Fibroblast of pulmonary artery (primary cell): ENCODE results near the gene STIM1.

ENCODE experiments used
- DNase-seq: peaks from one replicate; pipeline ENCODE4 v3.0.0-alpha.2; 2010; ENCODE audit warnings: low read depth
- H3K4me3 ChIP-seq: replicated peaks from 2 replicates; pipeline ENCODE4 v1.5.1; 2011; ENCODE audit warnings: low read depth, mild to moderate bottlenecking, control low read depth, low read length, moderate library complexity
- TF ChIP-seq, protein P1 (sequence below): IDR thresholded peaks from 2 replicates; pipeline ENCODE4 v1.5.1; 2011; ENCODE audit warnings: mild to moderate bottlenecking, control low read depth, low read length, inconsistent platforms; ENCODE audit errors: missing control alignments

The STIM1 gene

DNA sequence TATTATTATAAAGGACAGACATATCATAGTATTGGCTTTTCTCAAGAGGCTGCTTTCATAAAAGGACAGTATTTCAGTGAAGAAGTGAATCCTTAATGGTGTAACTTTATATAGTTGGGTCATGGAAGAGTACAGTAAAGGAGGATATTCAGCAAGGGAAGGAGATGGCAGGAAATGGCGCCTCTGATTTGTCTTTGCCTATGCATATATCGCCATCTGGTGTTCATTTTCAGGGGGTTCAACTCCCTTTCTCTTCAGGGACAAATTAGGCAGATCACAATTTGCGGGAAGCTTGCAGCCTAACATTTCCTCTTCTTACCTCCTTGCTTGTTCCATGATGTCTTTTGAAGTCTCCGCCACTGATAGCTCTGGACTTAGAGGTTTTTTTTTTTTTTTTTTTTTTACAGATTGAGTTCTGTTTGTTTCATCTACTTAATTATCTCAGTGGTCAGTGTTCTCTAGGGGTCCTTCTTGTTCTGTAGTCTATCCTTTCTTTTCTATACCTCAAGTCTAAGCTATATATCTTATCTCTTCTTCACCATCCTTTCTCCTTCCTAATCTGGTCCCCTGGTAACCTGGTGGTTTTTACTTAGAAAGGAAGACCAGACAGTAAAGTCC, 217.3 kb downstream of the STIM1 start:
- DNase-seq: peak; percentile 88
- TF ChIP-seq, protein P1, sequence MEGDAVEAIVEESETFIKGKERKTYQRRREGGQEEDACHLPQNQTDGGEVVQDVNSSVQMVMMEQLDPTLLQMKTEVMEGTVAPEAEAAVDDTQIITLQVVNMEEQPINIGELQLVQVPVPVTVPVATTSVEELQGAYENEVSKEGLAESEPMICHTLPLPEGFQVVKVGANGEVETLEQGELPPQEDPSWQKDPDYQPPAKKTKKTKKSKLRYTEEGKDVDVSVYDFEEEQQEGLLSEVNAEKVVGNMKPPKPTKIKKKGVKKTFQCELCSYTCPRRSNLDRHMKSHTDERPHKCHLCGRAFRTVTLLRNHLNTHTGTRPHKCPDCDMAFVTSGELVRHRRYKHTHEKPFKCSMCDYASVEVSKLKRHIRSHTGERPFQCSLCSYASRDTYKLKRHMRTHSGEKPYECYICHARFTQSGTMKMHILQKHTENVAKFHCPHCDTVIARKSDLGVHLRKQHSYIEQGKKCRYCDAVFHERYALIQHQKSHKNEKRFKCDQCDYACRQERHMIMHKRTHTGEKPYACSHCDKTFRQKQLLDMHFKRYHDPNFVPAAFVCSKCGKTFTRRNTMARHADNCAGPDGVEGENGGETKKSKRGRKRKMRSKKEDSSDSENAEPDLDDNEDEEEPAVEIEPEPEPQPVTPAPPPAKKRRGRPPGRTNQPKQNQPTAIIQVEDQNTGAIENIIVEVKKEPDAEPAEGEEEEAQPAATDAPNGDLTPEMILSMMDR: peak; percentile 83
- no peak overlapping the region for H3K4me3 ChIP-seq

DNA sequence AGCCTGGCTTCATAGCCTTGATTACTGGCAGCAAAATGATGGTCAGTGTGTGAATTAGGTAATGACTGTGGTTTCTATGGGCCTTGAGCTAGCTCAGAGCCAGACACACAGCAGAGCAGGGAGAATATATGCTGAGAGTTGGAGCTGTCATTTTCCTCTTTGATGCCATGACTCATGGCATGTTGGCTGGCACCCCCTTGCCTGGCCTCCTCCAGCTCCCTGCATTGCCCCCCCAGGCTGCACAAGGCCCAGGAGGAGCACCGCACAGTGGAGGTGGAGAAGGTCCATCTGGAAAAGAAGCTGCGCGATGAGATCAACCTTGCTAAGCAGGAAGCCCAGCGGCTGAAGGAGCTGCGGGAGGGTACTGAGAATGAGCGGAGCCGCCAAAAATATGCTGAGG, 218.8 kb downstream of the STIM1 start:
- DNase-seq: no peak
- TF ChIP-seq, protein P1: no peak
- H3K4me3 ChIP-seq: no peak overlapping the region

DNA sequence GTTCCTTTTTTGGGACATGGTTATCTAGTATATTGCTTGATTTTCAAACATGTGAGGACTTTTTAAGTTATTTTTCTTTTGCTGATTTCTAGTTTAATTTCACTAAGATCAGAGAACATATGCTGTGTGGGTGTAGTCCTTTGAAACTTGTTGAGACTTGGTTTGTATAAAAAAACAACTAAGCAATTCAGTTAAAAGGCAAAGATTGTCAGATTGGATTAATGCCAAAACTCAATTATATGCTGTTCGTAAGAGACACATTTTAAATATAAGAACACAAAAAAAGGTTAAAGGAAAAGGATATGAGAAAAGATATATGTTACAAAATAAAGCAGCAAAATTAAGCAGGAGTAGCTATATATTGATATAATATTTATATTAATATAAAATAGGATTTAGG, 221.3 kb downstream of the STIM1 start:
- DNase-seq: no peak
- TF ChIP-seq, protein P1: no peak
- H3K4me3 ChIP-seq: no peak overlapping the region

DNA sequence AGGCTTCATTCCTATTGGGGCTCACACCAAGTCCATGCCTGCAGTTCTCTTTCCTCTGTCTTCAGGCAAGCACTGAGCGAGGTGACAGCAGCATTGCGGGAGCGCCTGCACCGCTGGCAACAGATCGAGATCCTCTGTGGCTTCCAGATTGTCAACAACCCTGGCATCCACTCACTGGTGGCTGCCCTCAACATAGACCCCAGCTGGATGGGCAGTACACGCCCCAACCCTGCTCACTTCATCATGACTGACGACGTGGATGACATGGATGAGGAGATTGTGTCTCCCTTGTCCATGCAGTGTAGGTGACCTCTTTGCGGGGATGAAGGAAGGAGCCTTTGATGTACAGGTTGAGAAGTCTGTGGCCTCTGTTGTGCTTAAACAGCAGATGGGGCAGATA, 227.7 kb downstream of the STIM1 start:
- DNase-seq: no peak
- no peak overlapping the region for H3K4me3 ChIP-seq
- TF ChIP-seq, protein P1: no peak

DNA sequence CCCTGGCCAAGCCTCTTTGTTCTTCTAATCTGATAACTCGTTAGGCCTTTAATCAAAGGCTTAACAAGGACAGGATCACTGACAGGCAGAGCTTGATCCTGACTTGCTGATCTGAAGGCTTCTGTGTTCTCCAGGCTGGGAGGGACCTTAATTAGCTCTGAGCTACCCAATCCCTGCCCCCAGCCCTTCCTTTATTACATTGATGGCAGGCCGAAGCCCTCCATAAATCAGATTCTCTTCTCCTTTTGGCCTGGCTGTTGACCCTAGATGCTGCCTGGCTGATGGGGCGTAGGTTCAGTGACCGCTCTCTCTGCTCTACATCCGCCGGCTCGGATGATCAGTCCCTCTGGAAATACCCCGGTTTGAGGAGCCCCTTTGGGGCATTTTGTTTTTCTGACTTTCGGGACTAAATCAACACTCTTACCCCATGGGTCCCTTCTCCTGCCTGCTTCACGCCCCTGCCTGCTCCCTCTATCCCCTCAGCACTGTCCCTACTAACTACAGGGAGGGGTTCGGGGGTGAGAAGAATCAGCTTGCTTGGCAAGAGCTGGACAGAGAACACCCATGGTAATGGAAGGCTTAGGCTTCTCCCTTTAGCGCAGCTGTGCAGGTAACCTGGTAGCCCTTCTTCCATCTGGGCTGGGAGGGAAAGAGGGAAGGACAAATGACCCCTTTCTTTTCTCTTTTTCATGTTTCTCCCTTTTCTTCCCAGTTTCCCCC, 229.1 kb downstream of the STIM1 start:
- TF ChIP-seq, protein P1: no peak
- DNase-seq: no peak
- H3K4me3 ChIP-seq: no peak overlapping the region

DNA sequence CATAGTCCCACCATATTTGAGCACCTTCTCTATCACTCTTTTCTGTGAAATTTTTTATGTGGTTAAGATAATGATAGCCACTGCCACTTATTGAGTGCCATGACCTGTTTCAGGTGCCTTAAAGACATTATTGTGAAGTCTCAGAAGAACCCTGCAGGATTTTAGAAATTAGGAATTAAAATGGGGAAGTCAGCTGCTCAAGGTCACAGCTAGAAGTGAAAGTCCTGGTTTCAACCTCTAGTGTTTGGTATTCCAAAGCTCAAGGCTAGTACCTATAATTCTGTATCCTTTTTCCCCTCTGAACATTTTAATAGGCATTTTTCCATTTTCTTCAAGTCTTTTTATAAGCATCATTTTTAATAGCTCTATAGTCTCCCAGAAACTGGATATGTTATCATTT, 230.1 kb downstream of the STIM1 start:
- TF ChIP-seq, protein P1: no peak
- no peak for DNase-seq
- H3K4me3 ChIP-seq: no peak overlapping the region
